Fibroblast of villous mesenchyme (primary cell): ENCODE data around the gene ARHGAP20. TPM values are rescaled to one million over a fixed set of nuclear protein-coding genes. Genes with fewer than 3 reads are reported as not detected.
A peak's percentile ranks its signal among the peaks of the same experiment; 100 is the strongest.

ENCODE experiments used
- DNase-seq: peaks from one replicate; pipeline ENCODE4 v3.0.0-alpha.2; 2010; ENCODE audit warnings: low read depth
- H3K4me3 ChIP-seq: 2 replicates; pipeline ENCODE4 v1.5.1; 2011; ENCODE audit warnings: low read depth, mild to moderate bottlenecking, low read length
- CTCF ChIP-seq: IDR thresholded peaks from 2 replicates; pipeline ENCODE4 v1.5.1; 2012; ENCODE audit warnings: low read depth, mild to moderate bottlenecking, low read length; ENCODE audit not compliant: insufficient read depth
- total RNA-seq: library from RNA; depleted of rRNA; stranded (reverse); fragments of >200 nt; gene quantifications from 2 replicates; pipeline ENCODE4 v1.2.3, GENCODE V29; 2012

Gene ARHGAP20
- total RNA-seq, 1 donor: 7.3 TPM

DNA sequence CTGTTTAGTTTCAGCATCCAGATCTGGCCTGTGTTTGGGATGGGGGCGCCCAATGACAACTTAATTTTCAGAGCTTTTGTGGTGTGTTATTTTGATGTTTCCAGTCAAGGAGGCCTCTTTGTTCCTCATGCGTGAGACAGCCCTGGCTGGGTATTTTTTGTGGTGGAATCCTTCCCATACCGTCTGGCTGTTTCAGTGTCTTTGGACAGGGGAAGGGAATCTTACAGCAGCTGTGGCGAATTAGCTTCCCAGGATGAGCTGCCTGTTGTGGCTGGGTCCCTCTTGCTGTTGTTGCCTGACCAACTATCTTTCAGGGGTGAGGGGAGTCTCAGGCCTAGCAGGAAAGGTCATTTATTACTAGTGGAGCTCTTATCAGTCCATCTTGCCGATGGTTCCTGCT is 138.8 kb downstream of the ARHGAP20 start:
- no peak for DNase-seq
- H3K4me3 ChIP-seq: no peak overlapping the region
- no peak for TF ChIP-seq CTCF

DNA sequence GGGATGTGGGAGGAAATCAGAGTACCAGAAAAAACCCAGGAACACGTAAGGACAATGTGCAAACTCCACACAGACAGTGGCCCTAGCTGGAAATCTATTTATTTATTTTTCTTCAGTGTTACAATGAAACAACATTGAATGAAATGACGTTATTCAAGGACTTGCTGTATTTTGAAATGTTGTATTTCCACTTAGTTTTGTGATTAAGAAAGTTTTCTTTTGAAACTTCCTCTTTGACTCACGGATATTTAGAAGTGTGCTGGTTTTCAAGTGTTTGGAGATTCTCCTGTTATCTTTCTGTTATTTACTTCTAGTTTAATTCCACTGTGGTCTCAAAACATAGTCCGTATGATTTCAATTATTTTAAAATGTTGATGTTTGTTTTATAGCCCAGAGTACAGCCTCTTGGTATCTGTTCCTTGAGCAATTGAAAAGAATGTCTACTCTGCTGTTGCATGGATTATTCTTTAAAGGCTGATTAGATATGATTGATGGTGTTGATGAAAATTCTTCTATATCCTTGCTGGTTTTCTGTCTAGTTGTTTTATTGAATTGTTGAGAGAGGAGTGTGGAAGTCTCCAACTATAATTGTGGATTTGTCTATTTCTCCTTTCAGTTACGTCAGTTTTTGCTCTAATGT is 141.0 kb downstream of the ARHGAP20 start:
- H3K4me3 ChIP-seq: no peak overlapping the region
- no peak for TF ChIP-seq CTCF
- peak; percentile 83 for DNase-seq

DNA sequence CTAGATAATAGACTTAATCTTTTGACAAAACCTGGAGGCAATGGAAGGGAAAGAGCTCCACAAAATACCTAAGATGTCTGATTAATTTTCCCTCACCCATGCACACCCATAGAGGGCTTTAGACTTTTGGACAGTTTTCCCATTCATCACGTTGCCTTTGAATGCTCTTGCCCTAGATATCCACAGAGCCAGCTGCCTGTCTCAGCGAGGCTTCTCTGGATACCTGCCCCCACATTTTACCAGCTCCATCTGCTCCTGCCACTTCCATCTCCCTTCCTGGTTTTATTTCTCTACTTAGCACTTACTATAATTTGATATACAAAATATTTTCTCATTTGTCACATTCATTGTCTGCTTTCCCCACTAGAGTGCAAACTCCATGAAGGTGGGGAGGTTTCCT is 145.7 kb downstream of the ARHGAP20 start:
- no peak for DNase-seq
- TF ChIP-seq CTCF: no peak
- no peak overlapping the region for H3K4me3 ChIP-seq

- no peak for TF ChIP-seq CTCF
- DNase-seq: peak; percentile 70
- no peak overlapping the region for H3K4me3 ChIP-seq
Observed at GRCh38 chr11:110565357-110566336, 146.6 kb downstream of the ARHGAP20 start.

- TF ChIP-seq CTCF: no peak
- DNase-seq: no peak
Observed at GRCh38 chr11:110564676-110565356, 147.4 kb downstream of the ARHGAP20 start.

GRCh38 chr11:110544779-110545178 is 167.5 kb downstream of the ARHGAP20 start:
- H3K4me3 ChIP-seq: no peak overlapping the region
- DNase-seq: no peak
- TF ChIP-seq CTCF: no peak

More at GRCh38 chr11:110564676-110565356, 147.4 kb downstream of the ARHGAP20 start:
- no peak overlapping the region for H3K4me3 ChIP-seq
